Fibroblast of mammary gland (primary cell): ENCODE results near the gene HSPG2.
"Not testable (repeated sequence)": the region's sequence is repeated elsewhere in the genome, so short reads cannot be mapped to it uniquely, and the experiment has no call there.

Experiments
- DNase-seq: peaks from one replicate; pipeline ENCODE4 v3.0.0-alpha.2; 2010; ENCODE audit warnings: low read depth
- H3K4me3 ChIP-seq: 2 replicates; pipeline ENCODE4 v1.5.1; 2011; ENCODE audit warnings: low read depth, mild to moderate bottlenecking, low read length, moderate library complexity; ENCODE audit not compliant: control insufficient read depth
- CTCF ChIP-seq: conservative IDR thresholded peaks from 2 replicates; pipeline ENCODE4 v1.5.1; 2011; ENCODE audit warnings: low read depth, low read length, inconsistent platforms; ENCODE audit not compliant: control insufficient read depth, insufficient read depth

HSPG2 gene

GRCh38 chr1:21827141-21827679 lies 109.9 kb downstream of the HSPG2 start:
- no peak for DNase-seq
- H3K4me3 ChIP-seq = no peak overlapping the region
- TF ChIP-seq CTCF = no peak

- not testable (repeated sequence) for H3K4me3 ChIP-seq, DNase-seq
These were observed 110.4 kb downstream of the HSPG2 start for GRCh38 chr1:21826694-21827093.

GRCh38 chr1:21825393-21825792 lies 111.7 kb downstream of the HSPG2 start:
- no peak for TF ChIP-seq CTCF
- no peak overlapping the region for H3K4me3 ChIP-seq
- DNase-seq = no peak

- no peak overlapping the region for H3K4me3 ChIP-seq
- no peak for TF ChIP-seq CTCF
- no peak for DNase-seq
These were observed 112.2 kb downstream of the HSPG2 start for GRCh38 chr1:21824926-21825325.

- TF ChIP-seq CTCF = no peak
- no peak overlapping the region for H3K4me3 ChIP-seq
- no peak for DNase-seq
These were observed 113.0 kb downstream of the HSPG2 start for GRCh38 chr1:21823980-21824702.

- DNase-seq = no peak
- no peak overlapping the region for H3K4me3 ChIP-seq
- TF ChIP-seq CTCF = no peak
These were observed 113.7 kb downstream of the HSPG2 start for GRCh38 chr1:21823206-21823979.

- TF ChIP-seq CTCF = no peak
- H3K4me3 ChIP-seq = no peak overlapping the region
- peak; percentile 11 for DNase-seq
These were observed 114.8 kb downstream of the HSPG2 start for GRCh38 chr1:21822349-21822748.
